Lung (tissue), 12 donors: Measurements from ENCODE around the gene SLC39A3. TPM values are rescaled to one million over a fixed set of nuclear protein-coding genes. Genes with fewer than 3 reads are reported as not detected.

Experiments
- ATAC-seq: fragments of 200-7000 bp; cut with Tn5 transposase; one replicate; pipeline ENCODE4 v1.9.1; 2020; ENCODE audit warnings: moderate number of reproducible peaks; ENCODE audit not compliant: insufficient read depth, low FRiP score
- DNase-seq, 3 donors: peaks; one replicate each; pipeline ENCODE4 v3.0.0-alpha.2; 2013 to 2017
- H3K27ac ChIP-seq, 2 donors: one replicate each; pipeline ENCODE4 v1.5.1; 2013; ENCODE audit warnings: mild to moderate bottlenecking in 2 of 2, moderate library complexity in 2 of 2, control low read depth in 1 of 2, inconsistent platforms in 1 of 2, low read depth in 1 of 2, low read length in 1 of 2
- H3K27me3 ChIP-seq, 3 donors: one replicate each; pipeline ENCODE4 v1.5.1; 2013; ENCODE audit warnings: low read length in 2 of 3; ENCODE audit not compliant: control insufficient read depth in 3 of 3, insufficient read depth in 3 of 3
- H3K36me3 ChIP-seq, 4 donors: one replicate each; pipeline ENCODE4 v1.5.1; 2013; ENCODE audit warnings: low read length in 4 of 4, mild to moderate bottlenecking in 1 of 4, moderate library complexity in 1 of 4; ENCODE audit not compliant: control insufficient read depth in 4 of 4, insufficient read depth in 4 of 4
- H3K4me1 ChIP-seq, 5 donors: one replicate each; pipeline ENCODE4 v1.5.1; 2013; ENCODE audit warnings: low read length in 5 of 5, mild to moderate bottlenecking in 2 of 5, moderate library complexity in 1 of 5; ENCODE audit not compliant: control insufficient read depth in 5 of 5, insufficient read depth in 5 of 5
- H3K4me3 ChIP-seq: one replicate; pipeline ENCODE4 v1.5.1; 2013; ENCODE audit warnings: mild to moderate bottlenecking, control low read depth, moderate library complexity
- H3K9ac ChIP-seq, 2 donors: one replicate each; pipeline ENCODE4 v1.5.1; 2013; ENCODE audit warnings: low read length in 2 of 2, control low read depth in 1 of 2; ENCODE audit not compliant: insufficient read depth in 1 of 2
- H3K9me3 ChIP-seq, 4 donors: one replicate each; pipeline ENCODE4 v1.5.1; 2013; ENCODE audit warnings: low read length in 3 of 4, mild to moderate bottlenecking in 1 of 4, moderate library complexity in 1 of 4; ENCODE audit not compliant: control insufficient read depth in 4 of 4, insufficient read depth in 3 of 4
- CTCF ChIP-seq: IDR thresholded peaks from 2 replicates; pipeline ENCODE4 v1.5.1; 2012; ENCODE audit warnings: mild to moderate bottlenecking; ENCODE audit errors: control extremely low read depth, extremely low read depth
- WGBS, 2 donors: extraction: QIAGEN DNeasy Blood & Tissue Kit; methylation state at CpG; one replicate each; pipeline ENCODE4 v1.1.7; 2013; 5-methylcytosine and 5-hydroxymethylcytosine counted together
- polyA plus RNA-seq, 2 donors: library from polyadenylated mRNA; stranded (reverse); fragments of 200-250 nt; gene quantifications; one replicate each; pipeline ENCODE4 v1.2.1, GENCODE V29; 2013
- total RNA-seq, 2 donors: library from RNA; depleted of rRNA in 1 of 2; stranded (reverse); fragments of >200 nt in 1 of 2; gene quantifications; one replicate each; pipeline ENCODE4 v1.2.1, GENCODE V29; 2014 to 2021
- donor health status: control.
- donor health status: control.
- donor health status: Bipolar disorder and iron deficiency.
- donor health status: healthy.
- donor health status: DM: yes; HTN: yes; CAD: no.

SLC39A3 gene
- total and polyA plus RNA-seq, 4 donors, result 17.7 to 51.2 (median 42.0) TPM

DNA sequence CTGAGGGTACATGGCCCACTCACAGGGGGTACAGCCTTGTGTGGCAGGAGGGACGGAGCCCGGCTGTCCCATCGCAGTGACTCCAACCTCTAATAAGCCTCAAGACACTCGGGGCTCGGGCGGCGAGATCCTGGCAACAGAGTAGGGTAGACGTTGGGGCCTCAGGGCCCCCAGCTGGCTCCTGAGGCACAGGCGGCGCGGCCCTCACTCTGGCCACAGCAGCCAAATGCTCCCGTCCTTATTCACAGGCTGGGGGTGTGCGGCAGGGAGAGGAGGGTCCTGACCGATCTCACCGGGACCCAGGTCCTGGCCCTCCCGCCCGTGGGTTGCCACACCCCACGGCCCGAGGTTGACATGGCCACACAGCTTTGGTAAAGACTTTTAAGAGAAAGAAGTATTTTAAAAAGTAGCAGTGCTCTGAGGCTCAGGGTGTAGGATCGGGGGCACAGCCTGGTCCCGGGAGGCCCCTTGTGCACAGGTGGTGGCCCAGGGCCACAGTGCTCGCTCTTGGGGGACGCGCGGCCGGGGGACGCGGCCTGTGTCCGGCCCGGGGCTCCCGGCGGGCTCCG lies 7.6 kb downstream of the SLC39A3 start:
- Histone ChIP-seq H3K27me3 (peaks cover 0 to 5% (median 0%) of the 10 kb centered on the region in 3 donors), H3K4me3 (no peak overlapping the region), H3K36me3 (peaks cover 0 to 35% (median 15%) of the 10 kb centered on the region in 4 donors), H3K27ac (no peak overlapping the region), H3K4me1 (peaks cover 0 to 8% (median 0%) of the 10 kb centered on the region in 5 donors), H3K9ac (no peak overlapping the region), H3K9me3 (peaks cover 0 to 4% (median 1%) of the 10 kb centered on the region in 4 donors)
- no peak for ATAC-seq
- DNase-seq, result no peak
- 95 to 96% methylated on average over 33 of the region's 33 CpGs for WGBS, 2 donors
- TF ChIP-seq CTCF, result no peak

DNA sequence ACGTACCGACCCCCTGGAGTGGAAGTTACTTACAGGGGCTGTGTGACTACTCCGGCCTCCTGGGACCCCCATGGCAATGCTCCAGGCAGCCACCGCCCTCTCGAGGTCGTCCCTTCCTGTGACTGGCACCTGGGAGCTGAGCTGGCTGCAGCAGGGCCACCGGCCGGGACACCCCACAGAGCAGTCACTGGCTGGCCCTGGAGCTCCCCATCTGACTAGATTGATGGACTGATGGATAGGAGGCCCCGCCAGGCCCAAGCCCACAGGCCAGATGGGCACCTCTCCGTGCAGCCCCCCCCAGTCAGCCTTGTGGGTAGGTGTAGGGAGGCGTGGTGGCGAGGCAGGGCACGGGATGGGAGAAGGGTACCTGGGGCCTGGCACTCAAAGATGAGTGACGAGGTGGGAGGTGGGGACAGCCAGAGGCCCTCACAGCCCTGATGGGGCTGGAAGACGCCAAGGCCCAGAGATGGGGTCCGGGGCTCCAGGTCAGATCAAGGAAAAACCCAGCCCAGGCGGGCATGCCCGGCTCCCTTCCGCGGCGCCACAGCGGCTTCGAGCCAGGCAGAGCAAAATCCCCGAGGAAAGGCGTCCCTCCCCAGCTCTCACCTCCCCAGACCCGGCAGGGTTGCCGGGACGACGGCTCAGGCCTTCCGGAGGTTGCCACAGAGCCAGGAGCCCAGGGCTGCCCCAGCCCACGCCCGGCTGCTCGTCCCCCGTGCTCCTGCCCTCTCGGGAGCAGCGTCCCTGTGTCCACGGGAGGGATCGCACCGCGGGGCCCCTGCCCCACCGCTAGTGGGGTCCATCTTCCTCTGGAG lies 8.4 kb downstream of the SLC39A3 start:
- no peak overlapping the region for H3K4me3 ChIP-seq
- 92% methylated on average over 41 of the region's 41 CpGs for WGBS, 2 donors
- H3K9ac ChIP-seq, result no peak overlapping the region
- no peak for TF ChIP-seq CTCF
- no peak overlapping the region for H3K27ac ChIP-seq
- peaks cover 0 to 30% (median 12%) of the 10 kb centered on the region in 4 donors for H3K36me3 ChIP-seq
- H3K4me1 ChIP-seq, result peaks cover 0 to 11% (median 0%) of the 10 kb centered on the region in 5 donors
- DNase-seq (no peak), ATAC-seq (no peak)
- peaks cover 0 to 2% (median under 1%) of the 10 kb centered on the region in 4 donors for H3K9me3 ChIP-seq
- H3K27me3 ChIP-seq, result peaks cover 0 to 11% (median 3%) of the 10 kb centered on the region in 3 donors

DNA sequence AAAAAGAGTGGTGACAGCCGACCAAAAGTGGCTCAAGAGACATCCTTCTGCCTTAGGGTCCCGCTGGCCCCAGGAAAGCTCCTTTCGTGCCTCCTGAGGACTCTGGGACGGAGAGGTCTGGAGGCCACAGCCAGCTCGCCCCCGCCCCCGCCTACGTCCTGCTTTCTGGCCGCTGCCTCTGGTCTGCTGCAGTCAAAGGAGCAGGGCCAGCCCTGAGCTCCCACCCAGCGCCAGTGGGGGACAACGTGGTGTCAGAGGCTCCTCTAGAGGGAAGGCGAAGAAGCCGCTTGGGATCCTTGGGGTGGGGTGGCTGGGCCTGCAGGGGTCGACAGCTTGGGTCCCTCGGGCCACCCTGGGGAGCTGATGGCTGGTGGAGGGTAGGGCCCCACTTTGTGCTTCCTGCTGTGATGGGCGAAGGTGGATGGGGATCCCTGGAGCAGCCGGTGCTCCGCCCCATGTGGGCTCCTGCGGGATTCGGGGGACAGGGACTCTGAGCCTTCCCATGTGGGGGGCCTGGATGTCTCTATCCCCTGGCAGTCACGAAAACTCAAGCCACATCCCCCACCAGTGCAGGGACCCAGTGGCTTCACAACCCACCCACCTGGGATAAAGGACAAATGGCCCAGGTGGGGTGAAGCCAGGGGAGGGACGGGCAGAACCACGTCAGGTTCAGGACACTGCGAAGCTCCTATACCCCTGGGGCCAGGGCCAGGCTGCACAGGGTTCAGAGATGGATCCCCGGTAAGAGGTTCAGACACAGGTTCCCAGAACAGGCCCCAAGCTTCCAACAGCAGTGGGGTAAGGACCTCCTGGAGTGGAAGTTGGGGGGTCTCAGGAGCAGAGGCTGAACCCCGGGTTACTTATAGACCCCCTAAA lies 9.6 kb downstream of the SLC39A3 start:
- WGBS, 2 donors, result 91 to 94% methylated on average over 26 of the region's 26 CpGs
- Histone ChIP-seq H3K4me3 (no peak overlapping the region), H3K9ac (no peak overlapping the region), H3K36me3 (peaks cover 0 to 27% (median 4%) of the 10 kb centered on the region in 4 donors), H3K27me3 (peaks cover 0 to 14% (median 5%) of the 10 kb centered on the region in 3 donors), H3K9me3 (no peaks in the 10 kb centered on the region), H3K27ac (no peak overlapping the region), H3K4me1 (peaks cover 0 to 11% (median 0%) of the 10 kb centered on the region in 5 donors)
- TF ChIP-seq CTCF, result no peak
- ATAC-seq (no peak), DNase-seq (no peak)
